C4-2B (cell line): ENCODE data around the gene TPCN2.

Source experiments
- H3K27ac ChIP-seq: fragments of 450-650 bp; 2 replicates; pipeline ENCODE4 v1.5.1; 2017
- CTCF ChIP-seq: fragments of 450-650 bp; conservative IDR thresholded peaks from 2 replicates; pipeline ENCODE4 v1.5.1; 2017; ENCODE audit warnings: mild to moderate bottlenecking
- ZFX ChIP-seq: fragments of 450-650 bp; IDR thresholded peaks from 2 replicates; pipeline ENCODE4 v1.6.1; 2017

Gene TPCN2

GRCh38 chr11:69119190-69119589 is 70.5 kb downstream of the TPCN2 start:
- no peak for TF ChIP-seq ZFX
- TF ChIP-seq CTCF, result no peak
- H3K27ac ChIP-seq, result no peak overlapping the region

- no peak overlapping the region for H3K27ac ChIP-seq
- no peak for TF ChIP-seq CTCF
Observed at GRCh38 chr11:69120096-69120875, 71.6 kb downstream of the TPCN2 start.

- no peak overlapping the region for H3K27ac ChIP-seq
- TF ChIP-seq ZFX (no peak), CTCF (no peak)
Observed at GRCh38 chr11:69121021-69121420, 72.3 kb downstream of the TPCN2 start.

GRCh38 chr11:69121621-69122325 is 73.0 kb downstream of the TPCN2 start:
- peak overlapping the region; percentile 52 for H3K27ac ChIP-seq
- TF ChIP-seq ZFX (no peak), CTCF (no peak)

GRCh38 chr11:69122326-69122629 is 73.5 kb downstream of the TPCN2 start:
- TF ChIP-seq ZFX, result no peak
- no peak for TF ChIP-seq CTCF

GRCh38 chr11:69122630-69123431 is 74.1 kb downstream of the TPCN2 start:
- TF ChIP-seq ZFX, result no peak
- TF ChIP-seq CTCF, result no peak
- peak overlapping the region; percentile 52 for H3K27ac ChIP-seq

More at GRCh38 chr11:69122326-69122629, 73.5 kb downstream of the TPCN2 start:
- peak overlapping the region; percentile 52 for H3K27ac ChIP-seq
